C4-2B (cell line): ENCODE measurements around the gene UFD1.

Experiments used
- H3K27ac ChIP-seq: fragments of 450-650 bp; 2 replicates; pipeline ENCODE4 v1.5.1; 2017
- CTCF ChIP-seq: fragments of 450-650 bp; conservative IDR thresholded peaks from 2 replicates; pipeline ENCODE4 v1.5.1; 2017; ENCODE audit warnings: mild to moderate bottlenecking
- ZFX ChIP-seq: fragments of 450-650 bp; IDR thresholded peaks from 2 replicates; pipeline ENCODE4 v1.6.1; 2017

UFD1 gene

GRCh38 chr22:19498866-19499190, 19.8 kb upstream of the UFD1 start:
- no peak for TF ChIP-seq CTCF
- TF ChIP-seq ZFX, result no peak
- H3K27ac ChIP-seq, result no peak overlapping the region

- TF ChIP-seq CTCF, result no peak
- no peak for TF ChIP-seq ZFX
- no peak overlapping the region for H3K27ac ChIP-seq
Measured at GRCh38 chr22:19498154-19498865, 19.3 kb upstream of the UFD1 start.

GRCh38 chr22:19497245-19497644, 18.3 kb upstream of the UFD1 start:
- TF ChIP-seq ZFX (no peak), CTCF (no peak)
- no peak overlapping the region for H3K27ac ChIP-seq

- TF ChIP-seq ZFX (no peak), CTCF (no peak)
- H3K27ac ChIP-seq, result no peak overlapping the region
Measured at GRCh38 chr22:19496324-19496630, 17.3 kb upstream of the UFD1 start.

GRCh38 chr22:19495562-19496323, 16.8 kb upstream of the UFD1 start:
- H3K27ac ChIP-seq, result no peak overlapping the region
- TF ChIP-seq ZFX (no peak), CTCF (no peak)

- TF ChIP-seq CTCF (no peak), ZFX (no peak)
- H3K27ac ChIP-seq, result no peak overlapping the region
Measured at GRCh38 chr22:19494676-19495173, 15.7 kb upstream of the UFD1 start.

- TF ChIP-seq ZFX (no peak), CTCF (no peak)
- no peak overlapping the region for H3K27ac ChIP-seq
Measured at GRCh38 chr22:19494001-19494560, 15.1 kb upstream of the UFD1 start.
